ENCODE data around the gene CHORDC1.

- no peak for TF ChIP-seq EZH2 (IDR thresholded peaks at IDR 0.05)
- TF ChIP-seq POLR2AphosphoS5 (IDR thresholded peaks at IDR 0.05; ENCODE audit: borderline replicate concordance, low read depth, low read length) = no peak
Observed at GRCh38 chr11:90179923-90180322, 42.9 kb downstream of the CHORDC1 start.

All from SK-N-MC (cell line).